Stomach (tissue), 9 donors: ENCODE measurements around the gene ADARB2. TPM values are rescaled to one million over a fixed set of nuclear protein-coding genes. Genes with fewer than 3 reads are reported as not detected.

Source experiments
- DNase-seq, 2 donors: peaks; one replicate each; pipeline versions ENCODE4 v3.0.0 to v3.0.0-alpha.2; 2013 to 2019
- H3K27ac ChIP-seq, 5 donors: fragments of 200-600 bp in 4 of 5; sonication (generic) in 4 of 5; one replicate each; pipeline ENCODE4 v1.5.1; 2013 to 2019; ENCODE audit warnings: mild to moderate bottlenecking in 1 of 5, moderate library complexity in 1 of 5
- H3K27me3 ChIP-seq, 3 donors: fragments of 200-600 bp; sonication (generic); one replicate each; pipeline ENCODE4 v1.5.1; 2017 to 2019; ENCODE audit warnings: mixed run types in 1 of 3
- H3K36me3 ChIP-seq, 4 donors: fragments of 200-600 bp; sonication (generic); 1 replicate in 3 of 4; 2 replicates in 1 of 4; pipeline ENCODE4 v1.5.1; 2016 to 2019
- H3K4me1 ChIP-seq, 4 donors: fragments of 200-600 bp; sonication (generic); one replicate each; pipeline ENCODE4 v1.5.1; 2016 to 2019
- H3K4me3 ChIP-seq, 4 donors: fragments of 200-600 bp; sonication (generic) in 3 of 4; one replicate each; pipeline ENCODE4 v1.5.1; 2016 to 2019; ENCODE audit warnings: mild to moderate bottlenecking in 1 of 4
- H3K9me3 ChIP-seq, 4 donors: fragments of 200-600 bp; sonication (generic); one replicate each; pipeline ENCODE4 v1.5.1; 2016 to 2019
- CTCF ChIP-seq, 7 experiments: fragments of 450-650 bp in 4 of 7; fragments of 200-600 bp in 3 of 7; sonication (generic) in 3 of 7; IDR thresholded peaks; one replicate each; pipeline ENCODE4 v1.5.1; 2016 to 2019; ENCODE audit warnings: antibody characterized with exemption in 7 of 7, control low read depth in 2 of 7, mild to moderate bottlenecking in 1 of 7
- EP300 ChIP-seq: sonication (generic); formaldehyde crosslinking; IDR thresholded peaks from one replicate; pipeline ENCODE4 v1.6.1; 2017; ENCODE audit warnings: antibody characterized with exemption
- POLR2A ChIP-seq, 4 donors: fragments of 450-650 bp; IDR thresholded peaks; one replicate each; pipeline ENCODE4 v1.6.1; 2016; ENCODE audit warnings: antibody characterized with exemption in 4 of 4, control low read depth in 2 of 4, mild to moderate bottlenecking in 1 of 4, moderate library complexity in 1 of 4
- POLR2AphosphoS5 ChIP-seq, 3 donors: sonication (generic); formaldehyde crosslinking; IDR thresholded peaks; one replicate each; pipeline ENCODE4 v1.6.1; 2016; ENCODE audit warnings: antibody characterized with exemption in 3 of 3
- WGBS, 5 donors: extraction: QIAGEN DNeasy Blood & Tissue Kit in 3 of 5; methylation state at CpG; one replicate each; pipeline versions ENCODE4 v1.1.5 to v1.1.7; 2013 to 2018; 5-methylcytosine and 5-hydroxymethylcytosine counted together
- intact Hi-C: fragments of 100-400 bp; cut with DNase I; formaldehyde crosslinking; loops from one replicate; pipeline ENCODE4 v1.15.1; 2023; ENCODE audit warnings: low total_unique reads
- polyA plus RNA-seq, 3 donors: library from polyadenylated mRNA; stranded (reverse); fragments of 200-250 nt; gene quantifications; one replicate each; pipeline ENCODE4 v1.2.3, GENCODE V29; 2013
- total RNA-seq, 5 donors: library from RNA; depleted of rRNA; stranded (reverse); fragments of >200 nt; gene quantifications; one replicate each; pipeline versions ENCODE4 v1.1.0 to v1.2.3, GENCODE V29; 2014 to 2016
- donor health status: healthy with polysubstance abuse.
- donor health status: Bipolar disorder and iron deficiency.
- donor health status: healthy.

Gene ADARB2
- total and polyA plus RNA-seq, 8 donors: 0.55 to 4.1 (median 1.4) TPM; not detected in 1

GRCh38 chr10:1284076-1284475, 453.2 kb downstream of the ADARB2 start:
- H3K9me3 ChIP-seq: no peaks in the 10 kb centered on the region
- DNase-seq: no peak

GRCh38 chr10:1281405-1281782, 455.9 kb downstream of the ADARB2 start:
- H3K27me3 ChIP-seq: peaks cover 0 to 26% (median 0%) of the 10 kb centered on the region in 3 donors
- intact Hi-C loops: no loop called here
- no peak overlapping the region for H3K4me3 ChIP-seq
- WGBS, 5 donors: 84 to 90% (median 88%) methylated on average over 9 of the region's 9 CpGs
- H3K36me3 ChIP-seq: no peaks in the 10 kb centered on the region
- no peaks in the 10 kb centered on the region for H3K4me1 ChIP-seq
- TF ChIP-seq EP300: no peak
- TF ChIP-seq POLR2AphosphoS5 (IDR thresholded peaks at IDR 0.05): no peak
- TF ChIP-seq POLR2A (IDR thresholded peaks at IDR 0.05): no peak
- no peak for TF ChIP-seq CTCF (IDR thresholded peaks at IDR 0.05)
- no peak overlapping the region for H3K27ac ChIP-seq
- DNase-seq: no peak
- no peaks in the 10 kb centered on the region for H3K9me3 ChIP-seq

More at GRCh38 chr10:1284076-1284475, 453.2 kb downstream of the ADARB2 start:
- intact Hi-C loops: no loop called here
- TF ChIP-seq CTCF (IDR thresholded peaks at IDR 0.05): no peak
- TF ChIP-seq POLR2A (IDR thresholded peaks at IDR 0.05): no peak
- no peak for TF ChIP-seq POLR2AphosphoS5 (IDR thresholded peaks at IDR 0.05)
- TF ChIP-seq EP300: no peak
- H3K27me3 ChIP-seq: peaks cover 0 to 40% (median 0%) of the 10 kb centered on the region in 3 donors
- no peaks in the 10 kb centered on the region for H3K36me3 ChIP-seq
- no peaks in the 10 kb centered on the region for H3K4me1 ChIP-seq
- WGBS, 5 donors: 81 to 88% (median 87%) methylated on average over 8 of the region's 8 CpGs
- no peak overlapping the region for H3K27ac ChIP-seq
- no peak overlapping the region for H3K4me3 ChIP-seq

GRCh38 chr10:1280466-1281404, 456.6 kb downstream of the ADARB2 start:
- intact Hi-C loops: no loop called here
- Histone ChIP-seq H3K36me3 (no peaks in the 10 kb centered on the region), H3K27ac (no peak overlapping the region), H3K4me3 (no peak overlapping the region), H3K4me1 (no peaks in the 10 kb centered on the region), H3K27me3 (peaks cover 0 to 22% (median 0%) of the 10 kb centered on the region in 3 donors), H3K9me3 (no peaks in the 10 kb centered on the region)
- TF ChIP-seq POLR2A (IDR thresholded peaks at IDR 0.05) (no peak), CTCF (IDR thresholded peaks at IDR 0.05) (no peak), POLR2AphosphoS5 (IDR thresholded peaks at IDR 0.05) (no peak), EP300 (no peak)
- no peak for DNase-seq
- 66 to 77% (median 70%) methylated on average over 19 of the region's 19 CpGs for WGBS, 5 donors

GRCh38 chr10:1278306-1278705, 459.0 kb downstream of the ADARB2 start:
- intact Hi-C loops: no loop called here
- TF ChIP-seq EP300 (no peak), POLR2AphosphoS5 (IDR thresholded peaks at IDR 0.05) (no peak), CTCF (IDR thresholded peaks at IDR 0.05) (no peak), POLR2A (IDR thresholded peaks at IDR 0.05) (no peak)
- Histone ChIP-seq H3K9me3 (no peaks in the 10 kb centered on the region), H3K4me3 (no peak overlapping the region), H3K4me1 (no peaks in the 10 kb centered on the region), H3K36me3 (no peaks in the 10 kb centered on the region), H3K27me3 (peaks cover 0 to 11% (median 0%) of the 10 kb centered on the region in 3 donors), H3K27ac (no peak overlapping the region)
- WGBS, 5 donors: 70 to 78% (median 71%) methylated on average over 3 of the region's 3 CpGs
- peak in 1 of 2 donors; percentile 48 for DNase-seq
